Putamen (tissue), 1 donor: ENCODE results near the gene TUFT1.
"Not testable (repeated sequence)": the region's sequence is repeated elsewhere in the genome, so short reads cannot be mapped to it uniquely, and the experiment has no call there.

Experiments
- DNase-seq: peaks from one replicate; pipeline ENCODE4 v3.0.0-alpha.2; 2016; ENCODE audit warnings: low spot score

TUFT1 gene

DNA sequence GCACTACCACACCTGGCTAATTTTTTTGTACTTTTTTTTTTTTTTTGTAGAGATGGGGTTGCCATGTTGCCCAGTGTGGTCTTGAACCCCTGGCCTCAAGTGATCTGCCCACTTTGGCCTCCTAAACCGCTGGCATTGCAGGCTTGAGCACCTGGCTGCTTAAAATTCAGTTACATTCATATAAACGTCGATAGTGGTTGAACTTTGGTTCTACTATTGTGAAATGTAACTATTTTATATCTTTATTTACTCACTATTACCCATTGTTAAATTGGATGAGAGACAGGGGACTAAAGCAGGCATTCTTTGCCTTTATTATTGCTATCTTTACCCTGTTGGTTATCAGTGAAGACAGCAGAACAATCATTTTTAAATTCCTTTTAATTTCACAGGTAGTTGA lies 77.9 kb downstream of the TUFT1 start:
- DNase-seq: no peak

DNA sequence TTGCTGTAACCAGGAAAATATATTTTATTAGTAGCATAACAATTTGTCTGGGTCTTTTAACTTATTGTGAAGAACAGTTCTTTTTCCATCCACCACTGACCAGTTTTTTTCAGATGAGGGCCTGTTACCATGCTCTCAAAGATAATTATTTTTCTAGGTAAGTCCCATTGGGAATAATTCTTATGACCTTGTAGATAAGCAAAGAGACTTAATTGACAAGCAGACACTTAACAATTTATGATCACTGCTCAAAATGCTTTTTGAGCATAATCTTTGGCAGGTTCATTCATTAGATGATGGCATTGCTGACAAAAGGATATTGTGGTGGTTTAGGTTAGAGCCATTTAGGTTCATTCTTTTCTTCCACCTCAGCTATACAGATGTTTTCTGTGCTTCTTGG lies 78.4 kb downstream of the TUFT1 start:
- no peak for DNase-seq

DNA sequence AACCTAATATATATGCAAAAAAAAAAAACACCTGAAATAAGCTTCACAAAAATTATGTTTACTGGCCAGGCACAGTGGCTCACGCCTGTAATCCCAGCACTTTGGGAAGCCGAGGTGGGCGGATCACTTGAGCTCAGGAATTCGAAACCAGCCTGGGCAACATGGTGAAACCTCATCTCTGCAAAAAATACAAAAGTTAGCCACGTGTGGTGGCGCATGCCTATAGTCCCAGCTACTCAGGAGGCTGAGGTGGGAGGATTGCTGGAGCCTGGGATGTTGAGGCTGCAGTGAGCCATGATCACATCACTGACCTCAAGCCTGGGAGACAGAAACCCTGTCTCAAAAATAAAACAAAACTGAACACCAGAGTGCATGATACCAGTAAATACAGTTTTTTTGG lies 78.9 kb downstream of the TUFT1 start:
- not testable (repeated sequence) for DNase-seq

DNA sequence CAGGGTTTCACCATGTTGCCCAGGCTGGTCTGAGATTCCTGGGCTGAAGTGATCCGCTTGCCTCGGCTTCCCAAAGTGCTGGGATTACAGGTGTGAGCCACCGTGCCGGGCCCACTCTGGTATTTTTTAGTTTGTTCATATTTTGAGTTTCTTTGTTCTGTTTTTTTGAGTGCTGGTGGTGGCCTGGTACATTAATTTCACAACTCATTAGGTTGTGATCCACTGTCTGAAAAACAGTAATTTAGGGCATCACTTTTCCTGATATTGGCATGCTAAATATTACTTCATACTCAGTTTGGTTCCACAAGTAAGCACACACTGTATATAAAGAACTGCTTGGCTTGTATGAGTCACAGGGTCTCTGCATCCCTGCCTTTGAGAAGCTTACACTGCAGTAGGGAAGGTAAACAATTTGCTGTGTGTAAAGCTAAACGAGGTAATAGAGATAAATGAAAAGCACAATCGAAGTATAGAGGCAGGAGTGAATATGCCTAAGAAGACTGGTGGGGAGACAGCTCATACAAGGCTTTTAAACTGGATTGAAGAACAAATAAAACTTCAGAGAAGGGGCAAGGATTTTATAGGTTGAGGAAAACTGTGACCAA lies 79.5 kb downstream of the TUFT1 start:
- no peak for DNase-seq

DNA sequence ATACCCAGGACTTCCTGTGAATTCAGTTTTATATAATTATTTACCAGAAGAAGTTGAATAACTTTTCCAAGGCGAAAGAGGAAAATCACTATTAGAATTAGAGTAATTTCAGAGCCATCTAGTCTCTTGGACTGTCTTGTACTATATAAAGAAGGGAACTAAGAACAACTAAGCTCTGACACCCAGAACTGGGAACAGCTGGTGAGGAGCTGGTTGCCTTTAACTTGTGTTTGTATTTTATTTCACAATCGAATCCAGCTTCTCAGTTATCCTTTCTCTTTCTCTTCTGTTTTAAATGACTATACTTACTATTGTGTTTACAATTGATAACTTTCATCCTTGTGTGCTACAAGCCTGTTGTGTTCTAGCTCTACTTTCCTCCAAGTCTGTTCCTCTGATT lies 80.2 kb downstream of the TUFT1 start:
- DNase-seq: no peak

DNA sequence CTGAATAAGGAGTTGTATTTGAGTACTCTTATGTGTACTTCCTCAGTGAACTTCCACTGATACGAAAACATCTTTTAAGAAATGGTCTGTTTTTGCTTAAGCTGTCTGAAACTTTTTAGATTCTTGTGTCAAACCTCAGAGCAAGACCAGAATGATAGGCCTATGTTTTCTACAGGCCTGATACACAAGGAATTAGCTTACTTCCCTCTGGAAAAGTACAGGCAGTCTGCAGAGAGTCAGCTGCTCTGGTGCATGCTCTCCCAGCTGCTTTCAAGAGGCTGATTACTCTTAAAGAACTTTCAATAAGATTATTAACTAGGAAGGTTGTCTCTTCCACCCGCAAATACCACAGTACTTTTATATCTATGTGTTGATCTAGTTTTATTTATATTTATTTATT lies 81.2 kb downstream of the TUFT1 start:
- no peak for DNase-seq

DNA sequence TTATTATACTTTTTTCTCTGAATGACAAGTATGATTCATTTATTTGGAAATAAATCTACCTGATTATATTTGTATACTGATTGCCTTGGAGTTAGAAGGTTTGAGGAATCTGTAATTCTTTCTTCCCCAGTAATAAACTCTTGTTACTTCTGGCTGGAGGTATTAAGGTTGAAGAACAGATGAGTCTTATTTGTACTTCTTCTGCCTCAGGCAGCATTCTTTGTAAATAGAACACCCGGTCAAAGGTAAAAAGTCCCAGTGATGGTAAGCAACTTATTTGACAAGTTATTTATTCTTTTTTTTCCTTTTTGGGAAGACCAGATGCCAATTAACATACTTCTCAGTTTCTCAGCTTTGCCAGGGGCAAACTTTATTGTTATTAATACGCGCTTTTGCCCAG lies 84.7 kb downstream of the TUFT1 start:
- DNase-seq: no peak

DNA sequence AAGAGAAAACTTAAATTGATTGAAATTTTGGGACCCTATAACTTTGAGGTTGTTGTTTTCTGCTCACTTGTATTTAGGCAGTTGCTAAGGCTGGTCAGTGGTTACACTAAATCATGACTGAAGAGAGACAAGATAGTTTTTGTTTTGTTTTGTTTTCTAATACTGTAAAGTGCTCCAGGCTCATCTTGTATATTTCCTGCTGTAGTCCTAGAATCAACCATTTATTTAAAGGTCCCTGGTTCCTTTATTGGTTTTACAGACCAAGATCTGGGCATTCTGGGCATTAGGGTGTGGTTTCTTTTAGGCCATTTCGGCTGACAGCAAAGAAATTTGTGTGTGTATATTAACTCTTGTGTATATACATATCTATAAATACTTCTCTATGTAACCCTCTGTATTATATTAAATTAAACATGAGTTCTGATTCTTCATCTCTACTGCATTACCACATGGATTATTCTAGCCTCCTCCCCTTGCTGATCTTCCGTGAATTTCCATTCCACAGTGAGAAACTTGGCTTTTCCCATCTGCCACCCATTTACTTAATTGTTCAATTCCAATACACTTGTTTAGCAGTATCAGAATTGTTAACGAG lies 86.7 kb downstream of the TUFT1 start:
- no peak for DNase-seq

DNA sequence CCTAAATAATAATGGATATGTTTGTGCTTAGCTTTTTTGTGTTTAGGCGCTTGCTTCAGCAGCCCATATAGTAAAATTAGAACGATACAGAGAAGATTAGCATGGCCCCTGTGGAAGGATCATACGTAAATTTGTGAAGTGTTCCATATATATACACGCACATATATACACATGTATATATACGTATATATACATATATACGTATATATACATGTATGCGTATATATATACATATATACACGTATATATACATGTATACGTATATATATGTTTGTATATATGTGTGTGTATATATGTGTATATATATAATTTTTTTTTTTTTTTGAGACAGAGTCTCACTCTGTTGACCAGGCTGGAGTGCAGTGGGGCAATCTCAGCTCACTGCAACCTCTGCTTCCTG lies 89.2 kb downstream of the TUFT1 start:
- DNase-seq: no peak
